Stomach (tissue), 9 donors: Measurements from ENCODE around the gene TMTC1. TPM values are rescaled to one million over a fixed set of nuclear protein-coding genes. Genes with fewer than 3 reads are reported as not detected.

ENCODE experiments used
- DNase-seq, 2 donors: peaks; one replicate each; pipeline versions ENCODE4 v3.0.0 to v3.0.0-alpha.2; 2013 to 2019
- H3K27ac ChIP-seq, 5 donors: fragments of 200-600 bp in 4 of 5; sonication (generic) in 4 of 5; one replicate each; pipeline ENCODE4 v1.5.1; 2013 to 2019; ENCODE audit warnings: mild to moderate bottlenecking in 1 of 5, moderate library complexity in 1 of 5
- H3K27me3 ChIP-seq, 3 donors: fragments of 200-600 bp; sonication (generic); one replicate each; pipeline ENCODE4 v1.5.1; 2017 to 2019; ENCODE audit warnings: mixed run types in 1 of 3
- H3K36me3 ChIP-seq, 4 donors: fragments of 200-600 bp; sonication (generic); 1 replicate in 3 of 4; 2 replicates in 1 of 4; pipeline ENCODE4 v1.5.1; 2016 to 2019
- H3K4me1 ChIP-seq, 4 donors: fragments of 200-600 bp; sonication (generic); one replicate each; pipeline ENCODE4 v1.5.1; 2016 to 2019
- H3K4me3 ChIP-seq, 4 donors: fragments of 200-600 bp; sonication (generic) in 3 of 4; one replicate each; pipeline ENCODE4 v1.5.1; 2016 to 2019; ENCODE audit warnings: mild to moderate bottlenecking in 1 of 4
- H3K9me3 ChIP-seq, 4 donors: fragments of 200-600 bp; sonication (generic); one replicate each; pipeline ENCODE4 v1.5.1; 2016 to 2019
- EP300 ChIP-seq: sonication (generic); formaldehyde crosslinking; IDR thresholded peaks from one replicate; pipeline ENCODE4 v1.6.1; 2017; ENCODE audit warnings: antibody characterized with exemption
- POLR2A ChIP-seq, 4 donors: fragments of 450-650 bp; IDR thresholded peaks; one replicate each; pipeline ENCODE4 v1.6.1; 2016; ENCODE audit warnings: antibody characterized with exemption in 4 of 4, control low read depth in 2 of 4, mild to moderate bottlenecking in 1 of 4, moderate library complexity in 1 of 4
- POLR2AphosphoS5 ChIP-seq, 3 donors: sonication (generic); formaldehyde crosslinking; IDR thresholded peaks; one replicate each; pipeline ENCODE4 v1.6.1; 2016; ENCODE audit warnings: antibody characterized with exemption in 3 of 3
- WGBS, 5 donors: extraction: QIAGEN DNeasy Blood & Tissue Kit in 3 of 5; methylation state at CpG; one replicate each; pipeline versions ENCODE4 v1.1.5 to v1.1.7; 2013 to 2018; 5-methylcytosine and 5-hydroxymethylcytosine counted together
- intact Hi-C: fragments of 100-400 bp; cut with DNase I; formaldehyde crosslinking; loops from one replicate; pipeline ENCODE4 v1.15.1; 2023; ENCODE audit warnings: low total_unique reads
- polyA plus RNA-seq, 3 donors: library from polyadenylated mRNA; stranded (reverse); fragments of 200-250 nt; gene quantifications; one replicate each; pipeline ENCODE4 v1.2.3, GENCODE V29; 2013
- total RNA-seq, 5 donors: library from RNA; depleted of rRNA; stranded (reverse); fragments of >200 nt; gene quantifications; one replicate each; pipeline versions ENCODE4 v1.1.0 to v1.2.3, GENCODE V29; 2014 to 2016
- TF ChIP-seq, protein P1 (sequence below), 7 experiments: fragments of 450-650 bp in 4 of 7; fragments of 200-600 bp in 3 of 7; sonication (generic) in 3 of 7; IDR thresholded peaks; one replicate each; pipeline ENCODE4 v1.5.1; 2016 to 2019; ENCODE audit warnings: antibody characterized with exemption in 7 of 7, control low read depth in 2 of 7, mild to moderate bottlenecking in 1 of 7
- donor health status: healthy with polysubstance abuse.
- donor health status: Bipolar disorder and iron deficiency.
- donor health status: healthy.

The TMTC1 gene
- total and polyA plus RNA-seq, 8 donors: 1.5 to 76.8 (median 19.1) TPM

DNA sequence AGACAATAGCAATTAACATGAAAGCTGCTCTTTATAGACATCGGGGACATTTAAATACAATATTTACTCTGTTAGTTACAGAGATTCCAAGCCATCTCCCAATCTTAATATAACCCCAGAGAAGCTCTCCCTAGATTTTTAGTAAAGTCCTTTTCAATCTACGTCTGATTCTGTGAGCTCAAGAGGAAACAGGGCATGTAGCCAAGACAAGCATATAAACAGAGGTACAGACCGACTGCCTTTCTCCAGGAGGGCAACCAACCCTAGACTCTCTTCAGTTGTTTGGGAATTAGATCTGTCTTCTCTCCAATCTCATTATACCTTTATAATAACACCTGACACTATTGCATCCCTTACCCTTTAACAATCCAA lies 57.4 kb downstream of the TMTC1 start:
- H3K36me3 ChIP-seq: no peaks in the 10 kb centered on the region
- TF ChIP-seq EP300: no peak
- intact Hi-C loops: no loop called here
- H3K27me3 ChIP-seq: no peaks in the 10 kb centered on the region
- WGBS, 5 donors: 7 to 19% (median 14%) methylated on average over 3 of the region's 3 CpGs
- peaks cover 4 to 51% (median 14%) of the 10 kb centered on the region in 4 donors for H3K4me1 ChIP-seq
- no peaks in the 10 kb centered on the region for H3K9me3 ChIP-seq
- peak in 1 of 2 donors; percentile 50 for DNase-seq
- H3K4me3 ChIP-seq: no peak overlapping the region
- peak overlapping the region in 4 of 5 donors; percentile 30 to 57 (median 48) for H3K27ac ChIP-seq

DNA sequence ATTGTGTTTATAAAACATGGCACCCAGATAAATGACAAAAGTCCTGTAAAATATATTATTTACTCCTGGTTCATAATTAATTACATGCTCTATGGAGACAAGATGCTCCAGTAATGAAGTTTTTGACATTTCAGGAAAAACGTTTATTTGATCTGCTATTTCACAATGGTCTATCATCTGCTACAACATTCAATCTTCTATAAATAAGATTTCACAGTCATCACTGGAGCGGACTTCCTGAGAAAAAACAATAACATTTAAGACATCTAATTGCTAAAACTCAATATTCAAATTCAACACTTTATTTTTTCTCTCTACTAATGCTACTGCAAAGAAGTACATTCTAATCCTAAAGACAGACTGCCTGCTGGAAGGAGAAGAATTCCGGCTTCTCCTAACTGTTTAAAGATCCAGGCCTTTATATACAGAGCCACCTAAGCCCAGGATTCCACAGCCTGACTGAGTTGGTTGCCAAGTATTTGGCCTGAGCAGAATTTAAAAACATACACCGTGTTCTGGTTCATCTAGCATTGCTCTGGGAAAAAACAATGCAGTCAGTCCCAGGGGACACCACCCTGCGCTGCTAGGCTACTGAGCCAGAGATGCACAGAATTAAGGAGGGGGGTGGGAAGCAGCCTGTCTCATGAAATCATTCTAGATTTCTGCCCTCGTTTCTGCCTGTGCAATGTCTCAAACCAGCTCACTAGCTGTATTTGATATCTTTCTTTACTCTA lies 58.0 kb downstream of the TMTC1 start:
- Histone ChIP-seq H3K4me1 (peaks cover 4 to 51% (median 14%) of the 10 kb centered on the region in 4 donors), H3K27me3 (no peaks in the 10 kb centered on the region), H3K36me3 (no peaks in the 10 kb centered on the region), H3K27ac (peak overlapping the region in 4 of 5 donors; percentile 30 to 57 (median 48)), H3K9me3 (no peaks in the 10 kb centered on the region), H3K4me3 (no peak overlapping the region)
- TF ChIP-seq, protein P1, sequence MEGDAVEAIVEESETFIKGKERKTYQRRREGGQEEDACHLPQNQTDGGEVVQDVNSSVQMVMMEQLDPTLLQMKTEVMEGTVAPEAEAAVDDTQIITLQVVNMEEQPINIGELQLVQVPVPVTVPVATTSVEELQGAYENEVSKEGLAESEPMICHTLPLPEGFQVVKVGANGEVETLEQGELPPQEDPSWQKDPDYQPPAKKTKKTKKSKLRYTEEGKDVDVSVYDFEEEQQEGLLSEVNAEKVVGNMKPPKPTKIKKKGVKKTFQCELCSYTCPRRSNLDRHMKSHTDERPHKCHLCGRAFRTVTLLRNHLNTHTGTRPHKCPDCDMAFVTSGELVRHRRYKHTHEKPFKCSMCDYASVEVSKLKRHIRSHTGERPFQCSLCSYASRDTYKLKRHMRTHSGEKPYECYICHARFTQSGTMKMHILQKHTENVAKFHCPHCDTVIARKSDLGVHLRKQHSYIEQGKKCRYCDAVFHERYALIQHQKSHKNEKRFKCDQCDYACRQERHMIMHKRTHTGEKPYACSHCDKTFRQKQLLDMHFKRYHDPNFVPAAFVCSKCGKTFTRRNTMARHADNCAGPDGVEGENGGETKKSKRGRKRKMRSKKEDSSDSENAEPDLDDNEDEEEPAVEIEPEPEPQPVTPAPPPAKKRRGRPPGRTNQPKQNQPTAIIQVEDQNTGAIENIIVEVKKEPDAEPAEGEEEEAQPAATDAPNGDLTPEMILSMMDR (IDR thresholded peaks at IDR 0.05): no peak
- no peak for TF ChIP-seq EP300
- peak in 1 of 3 donors; percentile 53 for TF ChIP-seq POLR2AphosphoS5 (IDR thresholded peaks at IDR 0.05)
- no peak for TF ChIP-seq POLR2A (IDR thresholded peaks at IDR 0.05)
- peak in 1 of 2 donors; percentile 58 for DNase-seq
- intact Hi-C loops: no loop called here
- 33 to 51% (median 35%) methylated on average over 6 of the region's 6 CpGs for WGBS, 5 donors

DNA sequence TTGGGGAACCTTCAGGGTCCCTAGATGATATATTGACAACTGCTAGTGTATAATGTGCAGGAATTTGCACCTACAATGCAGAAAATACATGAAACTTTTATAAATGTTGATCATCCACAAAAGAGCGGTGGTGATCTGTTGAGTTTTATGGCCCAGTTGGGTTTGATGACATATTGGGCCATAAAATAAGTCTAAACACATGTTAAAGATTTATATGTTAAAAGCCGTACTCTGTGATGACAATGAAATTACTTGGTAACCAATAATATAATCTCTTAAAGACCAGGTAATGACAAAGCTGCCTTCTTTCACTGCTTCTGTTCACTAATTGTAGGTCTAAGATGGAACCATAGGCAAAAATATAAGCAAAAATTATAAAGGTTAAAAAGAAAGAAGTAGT lies 61.6 kb downstream of the TMTC1 start:
- WGBS, 5 donors: 88 to 96% (median 94%) methylated on average over 2 of the region's 2 CpGs
- no peaks in the 10 kb centered on the region for H3K9me3 ChIP-seq
- intact Hi-C loops: no loop called here
- no peak for DNase-seq
- H3K27me3 ChIP-seq: no peaks in the 10 kb centered on the region
- peaks cover 4 to 22% (median 13%) of the 10 kb centered on the region in 4 donors for H3K4me1 ChIP-seq
- H3K27ac ChIP-seq: no peak overlapping the region
- no peak overlapping the region for H3K4me3 ChIP-seq
- H3K36me3 ChIP-seq: no peaks in the 10 kb centered on the region
- TF ChIP-seq, protein P1 (IDR thresholded peaks at IDR 0.05): no peak

DNA sequence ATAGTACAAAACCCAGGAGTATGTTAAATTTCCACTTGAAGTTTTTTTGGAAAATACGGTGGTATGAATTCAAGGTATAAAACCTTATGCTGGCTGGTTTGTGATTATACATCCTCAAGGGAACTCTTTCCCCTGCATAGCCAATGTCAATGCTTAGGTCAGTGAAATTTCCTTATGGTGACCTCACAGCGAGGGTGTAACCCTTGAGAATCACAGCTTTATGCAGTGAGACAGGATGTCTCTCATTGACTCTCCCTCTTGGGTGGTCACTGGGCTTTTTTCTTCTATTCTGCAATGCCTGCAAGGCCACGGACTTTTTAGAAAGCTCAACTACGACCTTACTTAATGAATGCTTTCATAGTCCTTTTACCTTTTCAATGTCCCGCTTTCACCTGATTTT lies 64.4 kb downstream of the TMTC1 start:
- Histone ChIP-seq H3K9me3 (no peaks in the 10 kb centered on the region), H3K4me1 (peaks cover 0 to 4% (median 0%) of the 10 kb centered on the region in 4 donors), H3K27me3 (no peaks in the 10 kb centered on the region), H3K36me3 (no peaks in the 10 kb centered on the region), H3K4me3 (no peak overlapping the region), H3K27ac (no peak overlapping the region)
- TF ChIP-seq POLR2A (IDR thresholded peaks at IDR 0.05): no peak
- TF ChIP-seq, protein P1 (IDR thresholded peaks at IDR 0.05): no peak
- 66 to 83% (median 74%) methylated on average over 5 of the region's 5 CpGs for WGBS, 5 donors
- no peak for DNase-seq
- intact Hi-C loops: no loop called here

DNA sequence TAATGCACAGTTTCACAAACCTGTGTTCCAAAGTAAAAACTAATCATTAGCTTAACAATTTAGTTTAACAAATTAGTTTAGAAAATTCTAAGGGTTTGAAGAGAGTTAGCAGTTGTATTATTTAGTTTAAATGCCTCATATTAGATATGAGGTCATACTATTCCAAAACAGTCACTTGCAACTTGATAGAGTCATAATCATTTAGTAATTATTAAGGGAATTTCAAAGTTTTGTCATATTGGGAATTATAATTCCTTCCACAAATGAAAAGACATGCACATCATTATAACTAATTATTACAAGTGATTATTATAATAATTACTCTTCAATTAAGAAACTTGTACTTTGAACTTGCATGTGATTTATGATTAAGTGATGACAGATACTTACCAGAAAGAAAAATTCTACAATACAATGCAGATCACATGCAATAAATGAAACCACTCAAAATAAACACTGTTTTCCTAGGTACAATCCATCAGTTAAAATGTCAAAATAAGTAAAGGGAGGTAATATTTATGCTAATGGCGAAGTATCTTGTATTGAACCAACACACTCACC lies 66.1 kb downstream of the TMTC1 start:
- Histone ChIP-seq H3K36me3 (no peaks in the 10 kb centered on the region), H3K27ac (no peak overlapping the region), H3K4me1 (peaks cover 0 to 9% (median 2%) of the 10 kb centered on the region in 4 donors), H3K4me3 (no peak overlapping the region), H3K9me3 (no peaks in the 10 kb centered on the region), H3K27me3 (no peaks in the 10 kb centered on the region)
- no peak for TF ChIP-seq POLR2AphosphoS5 (IDR thresholded peaks at IDR 0.05)
- TF ChIP-seq, protein P1 (IDR thresholded peaks at IDR 0.05): no peak
- no peak for TF ChIP-seq POLR2A (IDR thresholded peaks at IDR 0.05)
- no peak for TF ChIP-seq EP300
- DNase-seq: no peak
- intact Hi-C loops: no loop called here
- 0 to 1% (median 0%) methylated on average over 1 of the region's 1 CpG for WGBS, 5 donors
